Measurements from ENCODE around the gene CACNA1G.

The CACNA1G gene

GRCh38 chr17:50560185-50560824 is at the start of gene CACNA1G:
CACNA1G (plus strand) TSS chr17:50560715; CDS start chr17:50561460, 745 bp downstream.
- peak; percentile 67 for DNase-seq (ENCODE audit: low read depth)

DNA sequence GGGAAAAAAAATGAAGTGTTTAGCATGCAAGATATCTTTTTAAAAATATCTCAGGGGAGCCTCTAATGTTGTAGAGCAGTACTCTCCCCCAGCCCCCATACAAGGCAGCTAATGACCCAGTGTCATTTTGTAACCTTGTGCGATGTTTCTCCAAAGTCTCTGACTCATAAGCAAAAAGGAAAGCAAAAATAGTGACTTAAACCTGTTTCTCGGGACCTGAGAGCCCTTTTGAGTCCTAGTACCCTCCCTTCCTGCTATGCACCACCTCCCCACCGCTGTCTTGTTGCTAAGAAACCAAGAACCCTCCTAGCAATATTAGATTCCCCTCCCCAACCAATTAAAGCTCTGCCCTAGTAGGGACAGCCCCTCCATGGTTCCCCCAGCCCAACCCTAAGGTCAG is 49.5 kb upstream of the CACNA1G start:
- DNase-seq (ENCODE audit: low read depth) = no peak

DNA sequence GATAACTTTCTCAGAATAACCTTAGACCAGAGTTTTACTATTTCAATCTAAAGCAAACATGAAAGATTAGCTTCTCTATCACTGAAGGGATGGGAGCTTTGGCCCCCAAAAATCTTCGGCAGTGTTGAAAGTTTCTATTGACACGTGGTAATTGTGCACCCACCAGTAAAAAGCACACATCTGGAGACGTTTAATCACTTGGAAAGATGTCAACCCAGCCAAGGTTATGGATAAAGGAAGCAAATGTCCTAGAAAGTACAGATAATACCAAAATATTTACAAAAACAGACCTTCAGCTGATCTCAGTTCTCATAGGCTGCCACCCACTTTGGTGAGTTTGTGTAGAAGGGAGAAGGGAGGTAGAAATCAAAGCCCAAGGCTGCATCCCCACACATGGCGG is 47.0 kb upstream of the CACNA1G start:
- no peak for DNase-seq (ENCODE audit: low read depth)

GRCh38 chr17:50514388-50514787 is 46.1 kb upstream of the CACNA1G start:
- DNase-seq (ENCODE audit: low read depth) = no peak

GRCh38 chr17:50514936-50515702 is 45.4 kb upstream of the CACNA1G start:
- DNase-seq (ENCODE audit: low read depth) = no peak

GRCh38 chr17:50517011-50517410 is 43.5 kb upstream of the CACNA1G start:
- DNase-seq (ENCODE audit: low read depth) = no peak

- no peak for DNase-seq (ENCODE audit: low read depth)
Measured at GRCh38 chr17:50517504-50518383, 42.8 kb upstream of the CACNA1G start.

DNA sequence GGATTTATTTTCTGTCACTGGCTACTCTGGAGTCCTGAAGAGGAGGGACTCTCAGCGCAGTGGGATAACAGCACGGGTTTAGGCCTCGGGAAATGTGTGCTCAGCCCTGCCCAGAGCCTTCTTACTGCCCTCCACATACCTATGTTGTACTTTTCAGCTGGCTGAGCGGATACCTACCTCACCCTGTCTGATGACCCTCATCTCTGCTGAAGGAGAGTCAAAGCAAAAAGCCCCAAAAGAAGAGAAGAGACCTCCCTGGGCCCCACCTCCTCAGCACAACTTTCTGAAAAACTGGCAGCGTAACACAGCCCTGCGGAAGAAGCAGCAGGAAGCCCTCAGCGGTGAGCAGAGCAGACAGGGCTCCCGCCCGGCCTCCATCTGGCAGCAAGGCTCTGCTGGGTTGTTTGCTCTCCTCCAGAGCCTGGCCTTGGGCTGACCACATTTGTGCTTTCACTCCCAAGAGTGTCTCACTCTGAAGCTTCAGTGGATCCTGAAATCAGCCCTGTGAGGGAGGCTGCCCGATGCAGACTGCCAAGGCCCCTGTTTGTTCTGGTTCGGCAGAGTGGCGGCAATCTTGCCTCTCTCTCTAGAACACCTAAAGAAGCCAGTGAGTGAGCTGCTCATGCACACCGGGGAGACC is 42.0 kb upstream of the CACNA1G start:
- DNase-seq (ENCODE audit: low read depth) = no peak

- no peak for DNase-seq (ENCODE audit: low read depth)
Measured at GRCh38 chr17:50519141-50519834, 41.2 kb upstream of the CACNA1G start.

GRCh38 chr17:50520483-50520882 is 40.0 kb upstream of the CACNA1G start:
- no peak for DNase-seq (ENCODE audit: low read depth)

DNA sequence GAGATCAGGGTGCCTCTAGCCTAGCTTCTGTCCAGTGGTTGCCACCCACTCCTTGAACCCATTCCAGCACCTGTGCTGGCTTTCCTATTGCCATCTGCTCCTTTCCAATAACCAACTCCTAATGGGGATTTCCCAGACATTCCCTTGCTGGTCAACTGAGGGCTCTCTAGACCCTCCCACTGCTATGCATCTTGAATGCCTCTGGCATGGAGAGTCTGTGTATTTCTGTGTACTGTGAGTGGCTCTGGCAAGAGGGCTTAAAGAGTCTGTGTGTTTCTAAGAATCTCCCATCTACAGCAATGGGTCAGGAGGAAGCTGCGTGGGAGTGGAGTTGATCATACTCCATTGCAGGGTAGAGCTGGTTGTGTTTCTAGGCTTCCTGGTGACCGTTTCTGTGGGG is 39.0 kb upstream of the CACNA1G start:
- DNase-seq (ENCODE audit: low read depth) = no peak

GRCh38 chr17:50522766-50523165 is 37.7 kb upstream of the CACNA1G start:
- DNase-seq (ENCODE audit: low read depth) = no peak

DNA sequence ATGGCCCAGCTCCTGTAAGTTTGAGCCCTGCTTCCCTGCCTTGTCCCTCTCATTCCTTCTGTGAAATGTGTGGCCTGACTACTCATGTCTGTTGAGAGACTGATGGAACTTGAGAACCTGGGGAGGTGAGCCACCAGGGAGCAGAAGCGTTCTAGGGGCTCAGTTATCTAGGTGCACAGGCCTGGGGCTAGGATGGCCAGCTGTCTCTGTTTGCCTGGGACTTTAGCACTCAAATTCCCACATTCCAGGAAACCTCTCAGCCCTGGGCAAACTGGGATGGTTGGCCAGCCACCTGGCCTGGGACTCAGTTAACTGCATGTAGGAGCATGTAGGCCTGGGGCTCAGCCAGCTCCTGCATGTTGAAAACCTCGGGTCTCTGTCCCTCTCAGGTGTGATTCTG is 37.3 kb upstream of the CACNA1G start:
- DNase-seq (ENCODE audit: low read depth) = no peak

DNA sequence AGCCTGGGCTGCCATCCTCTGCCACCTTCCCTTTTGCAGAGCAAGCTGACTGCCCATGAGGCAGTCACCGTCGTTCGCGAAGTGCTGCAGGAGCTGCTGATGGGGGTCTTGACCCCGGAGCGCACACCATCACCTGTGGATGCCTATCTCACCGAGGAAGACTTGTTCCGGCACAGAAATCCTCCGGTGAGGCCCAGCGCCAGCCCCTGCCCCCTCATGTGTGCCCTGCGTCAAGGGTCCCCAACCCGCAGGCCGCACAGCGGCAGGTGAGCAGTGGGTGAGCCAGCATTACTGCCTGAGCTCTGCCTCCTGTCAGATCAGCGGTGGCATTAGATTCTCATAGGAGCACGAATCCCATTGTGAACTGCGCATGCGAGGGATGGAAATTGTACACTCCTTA is 35.7 kb upstream of the CACNA1G start:
- DNase-seq (ENCODE audit: low read depth) = no peak

GRCh38 chr17:50527155-50527762 is 33.3 kb upstream of the CACNA1G start:
- DNase-seq (ENCODE audit: low read depth) = no peak

GRCh38 chr17:50527949-50528474 is 32.5 kb upstream of the CACNA1G start:
- DNase-seq (ENCODE audit: low read depth) = no peak

DNA sequence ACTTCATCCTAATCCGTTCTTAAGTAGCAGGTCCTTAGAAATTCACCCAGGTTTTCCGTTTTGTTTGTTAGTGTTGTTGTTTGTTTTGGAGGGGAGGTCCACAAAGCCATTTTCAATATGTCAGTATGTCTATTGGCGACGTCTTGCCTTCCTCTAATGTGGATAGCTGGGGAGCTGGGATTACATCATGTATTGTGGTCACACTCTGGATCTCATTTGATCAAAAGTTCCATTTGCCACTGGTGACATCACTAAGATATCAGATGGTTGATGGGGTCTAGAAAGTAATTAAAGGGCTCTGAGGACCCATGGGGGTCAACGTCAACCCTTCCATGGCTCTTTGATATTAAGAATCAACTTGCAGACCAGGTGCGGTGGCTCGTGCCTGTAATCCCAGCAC is 30.7 kb upstream of the CACNA1G start:
- DNase-seq (ENCODE audit: low read depth) = no peak

GRCh38 chr17:50531428-50532025 is 29.0 kb upstream of the CACNA1G start:
- no peak for DNase-seq (ENCODE audit: low read depth)

DNA sequence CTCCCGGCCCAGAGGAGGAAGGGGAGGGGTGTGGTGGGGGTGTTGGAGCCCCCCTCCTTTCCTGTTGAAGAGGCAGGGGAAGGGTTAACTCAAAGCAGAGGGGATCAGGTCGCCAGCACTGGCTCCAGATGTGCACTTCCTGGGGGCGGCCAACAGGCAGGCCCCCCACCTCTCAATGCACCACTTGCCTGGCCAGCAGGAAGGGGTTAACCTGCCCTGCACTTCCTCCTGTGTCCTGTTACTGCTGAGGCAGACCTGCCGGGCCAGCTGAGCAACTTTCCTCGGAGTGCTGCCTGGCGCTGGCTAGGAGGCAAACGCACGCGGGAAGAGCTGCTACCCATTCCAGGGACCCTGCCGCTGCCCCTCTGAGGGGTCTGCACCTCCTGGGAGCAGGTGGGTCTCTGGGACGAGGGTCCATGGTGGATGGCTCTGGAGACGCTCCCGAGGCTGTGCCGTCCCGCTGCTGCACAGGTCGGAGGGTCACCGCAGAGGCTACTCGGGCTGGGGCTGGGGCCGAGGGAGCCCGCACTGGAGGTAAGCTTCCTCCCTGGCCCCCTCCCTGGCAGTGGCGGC is 28.0 kb upstream of the CACNA1G start, which contains the start of gene EPN3:
EPN3 (plus strand) TSS at position 284 of the 573 bp plus-strand sequence. CDS start 3,822 bp downstream, outside the sequence.
- DNase-seq (ENCODE audit: low read depth) = no peak

- DNase-seq (ENCODE audit: low read depth) = no peak
Measured at GRCh38 chr17:50533185-50533584, 27.3 kb upstream of the CACNA1G start.

Data from stimulated activated CD8-positive, alpha-beta memory T cell treated with anti-CD3 and anti-CD28 coated beads, Interleukin-15, amount 100 ng/mL, for 24 hours (primary cell).